K562 (cell line): ENCODE data around the gene TEX261. TPM values are rescaled to one million over a fixed set of nuclear protein-coding genes. Genes with fewer than 3 reads are reported as not detected.

Experiments
- ATF7 ChIP-seq: fragments of 450-650 bp; IDR thresholded peaks from 2 replicates; pipeline ENCODE4 v1.7.1; 2014; ENCODE audit warnings: mild to moderate bottlenecking, moderate library complexity
- CBX1 ChIP-seq: sonication (generic); IDR thresholded peaks from 2 replicates; pipeline ENCODE4 v1.6.1; 2016; ENCODE audit warnings: antibody characterized with exemption, low read depth, mild to moderate bottlenecking
- MTA1 ChIP-seq: fragments of 450-650 bp; IDR thresholded peaks from 2 replicates; pipeline ENCODE4 v1.6.1; 2017; ENCODE audit warnings: borderline replicate concordance
- NR2C2 ChIP-seq, 2 experiments: fragments of 200-800 bp in 1 of 2; sonication (Bioruptor generic) in 1 of 2; sonication (generic) in 1 of 2; formaldehyde crosslinking in 1 of 2; IDR thresholded peaks; 2 replicates each; pipeline versions ENCODE4 v1.6.1 to v1.8.0; 2016 to 2022; ENCODE audit warnings: mild to moderate bottlenecking in 1 of 2, missing compliant biosample characterization in 1 of 2, missing genetic modification characterization in 1 of 2, missing genetic modification reagents in 1 of 2
- RCOR1 ChIP-seq, 2 experiments: IDR thresholded peaks; 2 replicates each; pipeline ENCODE4 v1.6.1; 2012; ENCODE audit warnings: low read depth in 2 of 2, low read length in 2 of 2, borderline replicate concordance in 1 of 2, improper control_type of control experiment in 1 of 2
- ZNF778 ChIP-seq: fragments of 450-650 bp; formaldehyde crosslinking; IDR thresholded peaks from 2 replicates; pipeline ENCODE4 v1.4.0; 2020; ENCODE audit warnings: mild to moderate bottlenecking, moderate library complexity
- polyA plus RNA-seq, 8 experiments: library from polyadenylated mRNA; depleted of rRNA in 4 of 8; stranded (reverse) in 5 of 8; unstranded in 3 of 8; fragments of >200 nt; fragmentation: Nextera tagmentation in 2 of 8; fragmentation: Illumina TruSeq in 1 of 8; extraction: Ambion mirVana in 2 of 8; extraction: Trizol in 1 of 8; gene quantifications; 2 replicates each; pipeline versions ENCODE4 v1.2.1 to v1.2.3, GENCODE V29; 2011 to 2014; ENCODE audit warnings: inconsistent platforms in 1 of 8, missing spikeins in 1 of 8
- total RNA-seq, 7 experiments: library from RNA; depleted of rRNA in 6 of 7; stranded (reverse); fragments of >200 nt in 6 of 7; fragmentation: Illumina TruSeq in 2 of 7; extraction: Trizol in 2 of 7; gene quantifications; 2 replicates each; pipeline versions ENCODE4 v1.2.1 to v1.2.3, GENCODE V29; 2011 to 2021; ENCODE audit warnings: low replicate concordance in 1 of 7
- TF ChIP-seq, protein P1 (sequence below): conservative IDR thresholded peaks from 2 replicates; pipeline ENCODE4 v1.6.1; 2011; ENCODE audit warnings: low read depth, mild to moderate bottlenecking, low read length; ENCODE audit not compliant: control insufficient read depth
- TF ChIP-seq, protein P2 (sequence below), 2 experiments: fragments of 450-650 bp in 1 of 2; sonication (generic) in 1 of 2; formaldehyde crosslinking in 1 of 2; IDR thresholded peaks; 2 replicates each; pipeline versions ENCODE4 v1.7.1 to v1.9.0; 2016 to 2022; ENCODE audit warnings: inconsistent platforms in 1 of 2, mild to moderate bottlenecking in 1 of 2, missing genetic modification reagents in 1 of 2
- TF ChIP-seq, protein P3 (sequence below): fragments of 450-650 bp; IDR thresholded peaks from 2 replicates; pipeline ENCODE4 v1.6.1; 2016; ENCODE audit warnings: mild to moderate bottlenecking
- TF ChIP-seq, protein P4 (sequence below): fragments of 450-650 bp; formaldehyde crosslinking; IDR thresholded peaks from 2 replicates; pipeline ENCODE4 v1.4.0; 2020; ENCODE audit warnings: mild to moderate bottlenecking, moderate library complexity

Gene TEX261
- total and polyA plus RNA-seq, 9 of the 15 experiments (the other 6 are each of a cell fraction or from before 2014, with no cell fraction given) = 11.9 to 110 (median 51.9) TPM

DNA sequence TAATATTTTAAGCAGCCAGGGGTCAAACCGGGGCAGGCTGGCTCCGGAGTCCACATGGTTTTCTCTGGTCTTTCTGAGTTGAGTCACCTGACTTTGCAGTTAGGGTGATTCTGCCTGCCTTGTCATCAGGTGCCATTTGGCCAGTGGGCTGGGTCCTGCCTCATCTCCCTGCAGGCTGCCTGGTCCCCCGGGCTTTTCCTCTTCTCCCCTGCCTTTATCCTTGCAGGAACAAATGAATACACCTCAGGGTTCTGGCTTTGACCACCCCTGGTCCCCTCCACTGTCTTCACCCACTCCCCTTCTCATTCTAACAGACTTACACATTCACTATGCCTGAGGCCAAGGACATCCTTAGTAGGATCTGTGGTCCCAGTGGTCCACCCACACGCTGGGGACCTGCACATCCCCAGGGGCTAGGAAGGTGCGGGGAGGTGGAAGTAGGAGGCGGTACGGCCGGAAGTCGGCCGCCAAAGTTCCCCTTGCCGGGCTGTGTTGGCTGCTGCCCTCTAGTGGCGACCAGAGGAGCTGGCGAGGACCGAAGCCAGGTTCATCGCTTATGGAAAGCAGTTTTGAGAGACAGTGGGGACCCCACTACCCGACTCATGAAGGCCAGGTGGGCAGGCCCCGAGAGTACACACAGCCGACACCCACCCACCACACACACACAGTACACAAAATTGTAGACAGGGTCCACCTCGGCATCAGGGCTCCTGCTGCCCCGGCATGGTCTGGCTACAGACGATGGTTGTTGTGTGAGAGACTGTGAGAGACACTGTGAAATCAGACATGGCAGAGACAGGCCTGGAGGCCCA lies 6.3 kb upstream of the TEX261 start (continued):
- TF ChIP-seq, protein P1, sequence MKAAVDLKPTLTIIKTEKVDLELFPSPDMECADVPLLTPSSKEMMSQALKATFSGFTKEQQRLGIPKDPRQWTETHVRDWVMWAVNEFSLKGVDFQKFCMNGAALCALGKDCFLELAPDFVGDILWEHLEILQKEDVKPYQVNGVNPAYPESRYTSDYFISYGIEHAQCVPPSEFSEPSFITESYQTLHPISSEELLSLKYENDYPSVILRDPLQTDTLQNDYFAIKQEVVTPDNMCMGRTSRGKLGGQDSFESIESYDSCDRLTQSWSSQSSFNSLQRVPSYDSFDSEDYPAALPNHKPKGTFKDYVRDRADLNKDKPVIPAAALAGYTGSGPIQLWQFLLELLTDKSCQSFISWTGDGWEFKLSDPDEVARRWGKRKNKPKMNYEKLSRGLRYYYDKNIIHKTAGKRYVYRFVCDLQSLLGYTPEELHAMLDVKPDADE = 0 out of 2 replicates have a peak, but pooled peaks have one; percentile 20
- TF ChIP-seq NR2C2 (CRISPR knock-in tag; IDR thresholded peaks at IDR 0.05) (no peak), NR2C2 (tag; IDR thresholded peaks at IDR 0.05) (0 out of 2 replicates have a peak, but pooled peaks have one; percentile 17), CBX1 (0 out of 2 replicates have a peak, but pooled peaks have one; percentile 73), ZNF778 (CRISPR knock-in tag) (no peak), RCOR1 (IDR thresholded peaks at IDR 0.05; ENCODE audit: borderline replicate concordance in 1 of 2, low read depth in 2 of 2, low read length in 2 of 2) (peak in 1 of 2 experiments; percentile 37; a peak in 1 of 4 replicates), MTA1 (no peak), ATF7 (0 out of 2 replicates have a peak, but pooled peaks have one; percentile 22)
- TF ChIP-seq, protein P2, sequence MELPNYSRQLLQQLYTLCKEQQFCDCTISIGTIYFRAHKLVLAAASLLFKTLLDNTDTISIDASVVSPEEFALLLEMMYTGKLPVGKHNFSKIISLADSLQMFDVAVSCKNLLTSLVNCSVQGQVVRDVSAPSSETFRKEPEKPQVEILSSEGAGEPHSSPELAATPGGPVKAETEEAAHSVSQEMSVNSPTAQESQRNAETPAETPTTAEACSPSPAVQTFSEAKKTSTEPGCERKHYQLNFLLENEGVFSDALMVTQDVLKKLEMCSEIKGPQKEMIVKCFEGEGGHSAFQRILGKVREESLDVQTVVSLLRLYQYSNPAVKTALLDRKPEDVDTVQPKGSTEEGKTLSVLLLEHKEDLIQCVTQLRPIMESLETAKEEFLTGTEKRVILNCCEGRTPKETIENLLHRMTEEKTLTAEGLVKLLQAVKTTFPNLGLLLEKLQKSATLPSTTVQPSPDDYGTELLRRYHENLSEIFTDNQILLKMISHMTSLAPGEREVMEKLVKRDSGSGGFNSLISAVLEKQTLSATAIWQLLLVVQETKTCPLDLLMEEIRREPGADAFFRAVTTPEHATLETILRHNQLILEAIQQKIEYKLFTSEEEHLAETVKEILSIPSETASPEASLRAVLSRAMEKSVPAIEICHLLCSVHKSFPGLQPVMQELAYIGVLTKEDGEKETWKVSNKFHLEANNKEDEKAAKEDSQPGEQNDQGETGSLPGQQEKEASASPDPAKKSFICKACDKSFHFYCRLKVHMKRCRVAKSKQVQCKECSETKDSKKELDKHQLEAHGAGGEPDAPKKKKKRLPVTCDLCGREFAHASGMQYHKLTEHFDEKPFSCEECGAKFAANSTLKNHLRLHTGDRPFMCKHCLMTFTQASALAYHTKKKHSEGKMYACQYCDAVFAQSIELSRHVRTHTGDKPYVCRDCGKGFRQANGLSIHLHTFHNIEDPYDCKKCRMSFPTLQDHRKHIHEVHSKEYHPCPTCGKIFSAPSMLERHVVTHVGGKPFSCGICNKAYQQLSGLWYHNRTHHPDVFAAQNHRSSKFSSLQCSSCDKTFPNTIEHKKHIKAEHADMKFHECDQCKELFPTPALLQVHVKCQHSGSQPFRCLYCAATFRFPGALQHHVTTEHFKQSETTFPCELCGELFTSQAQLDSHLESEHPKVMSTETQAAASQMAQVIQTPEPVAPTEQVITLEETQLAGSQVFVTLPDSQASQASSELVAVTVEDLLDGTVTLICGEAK (IDR thresholded peaks at IDR 0.05) = peak; percentile 83
- TF ChIP-seq, protein P2 (CRISPR knock-in tag; IDR thresholded peaks at IDR 0.05) = no peak
- TF ChIP-seq, protein P3, sequence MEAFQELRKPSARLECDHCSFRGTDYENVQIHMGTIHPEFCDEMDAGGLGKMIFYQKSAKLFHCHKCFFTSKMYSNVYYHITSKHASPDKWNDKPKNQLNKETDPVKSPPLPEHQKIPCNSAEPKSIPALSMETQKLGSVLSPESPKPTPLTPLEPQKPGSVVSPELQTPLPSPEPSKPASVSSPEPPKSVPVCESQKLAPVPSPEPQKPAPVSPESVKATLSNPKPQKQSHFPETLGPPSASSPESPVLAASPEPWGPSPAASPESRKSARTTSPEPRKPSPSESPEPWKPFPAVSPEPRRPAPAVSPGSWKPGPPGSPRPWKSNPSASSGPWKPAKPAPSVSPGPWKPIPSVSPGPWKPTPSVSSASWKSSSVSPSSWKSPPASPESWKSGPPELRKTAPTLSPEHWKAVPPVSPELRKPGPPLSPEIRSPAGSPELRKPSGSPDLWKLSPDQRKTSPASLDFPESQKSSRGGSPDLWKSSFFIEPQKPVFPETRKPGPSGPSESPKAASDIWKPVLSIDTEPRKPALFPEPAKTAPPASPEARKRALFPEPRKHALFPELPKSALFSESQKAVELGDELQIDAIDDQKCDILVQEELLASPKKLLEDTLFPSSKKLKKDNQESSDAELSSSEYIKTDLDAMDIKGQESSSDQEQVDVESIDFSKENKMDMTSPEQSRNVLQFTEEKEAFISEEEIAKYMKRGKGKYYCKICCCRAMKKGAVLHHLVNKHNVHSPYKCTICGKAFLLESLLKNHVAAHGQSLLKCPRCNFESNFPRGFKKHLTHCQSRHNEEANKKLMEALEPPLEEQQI = peak; percentile 22; the same call in 1 of the 2 replicates
- TF ChIP-seq, protein P4, sequence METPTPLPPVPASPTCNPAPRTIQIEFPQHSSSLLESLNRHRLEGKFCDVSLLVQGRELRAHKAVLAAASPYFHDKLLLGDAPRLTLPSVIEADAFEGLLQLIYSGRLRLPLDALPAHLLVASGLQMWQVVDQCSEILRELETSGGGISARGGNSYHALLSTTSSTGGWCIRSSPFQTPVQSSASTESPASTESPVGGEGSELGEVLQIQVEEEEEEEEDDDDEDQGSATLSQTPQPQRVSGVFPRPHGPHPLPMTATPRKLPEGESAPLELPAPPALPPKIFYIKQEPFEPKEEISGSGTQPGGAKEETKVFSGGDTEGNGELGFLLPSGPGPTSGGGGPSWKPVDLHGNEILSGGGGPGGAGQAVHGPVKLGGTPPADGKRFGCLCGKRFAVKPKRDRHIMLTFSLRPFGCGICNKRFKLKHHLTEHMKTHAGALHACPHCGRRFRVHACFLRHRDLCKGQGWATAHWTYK (CRISPR knock-in tag) = no peak
